Esophagus muscularis mucosa (tissue), 4 donors: ENCODE results near the gene PCDH1. TPM values are rescaled to one million over a fixed set of nuclear protein-coding genes. Genes with fewer than 3 reads are reported as not detected.

Source experiments
- DNase-seq: peaks from one replicate; pipeline ENCODE4 v3.0.0-alpha.2; 2017; ENCODE audit errors: extremely low spot score
- H3K27ac ChIP-seq, 4 donors: fragments of 200-600 bp; sonication (generic); replicated peaks in 1 of 4; 1 replicate in 3 of 4; 2 replicates in 1 of 4; pipeline ENCODE4 v1.5.1; 2016 to 2019; ENCODE audit warnings: mild to moderate bottlenecking in 1 of 4
- H3K27me3 ChIP-seq, 4 donors: fragments of 200-600 bp; sonication (generic); one replicate each; pipeline versions ENCODE4 v1.5.1 to v1.6.0; 2016 to 2019
- H3K36me3 ChIP-seq, 4 donors: fragments of 200-600 bp; sonication (generic); one replicate each; pipeline ENCODE4 v1.5.1; 2016 to 2019
- H3K4me1 ChIP-seq, 4 donors: fragments of 200-600 bp; sonication (generic); one replicate each; pipeline ENCODE4 v1.5.1; 2016 to 2019
- H3K4me3 ChIP-seq, 4 donors: fragments of 200-600 bp; sonication (generic); 1 replicate in 2 of 4; 2 replicates in 2 of 4; pipeline ENCODE4 v1.5.1; 2016 to 2019; ENCODE audit warnings: mild to moderate bottlenecking in 4 of 4, moderate library complexity in 1 of 4
- H3K9me3 ChIP-seq, 4 donors: fragments of 200-600 bp; sonication (generic); 1 replicate in 3 of 4; 2 replicates in 1 of 4; pipeline ENCODE4 v1.5.1; 2016 to 2019
- CTCF ChIP-seq, 3 experiments: fragments of 200-600 bp in 2 of 3; fragments of 450-650 bp in 1 of 3; sonication (generic) in 2 of 3; IDR thresholded peaks; one replicate each; pipeline ENCODE4 v1.5.1; 2017 to 2019; ENCODE audit warnings: antibody characterized with exemption in 3 of 3, mild to moderate bottlenecking in 2 of 3, moderate library complexity in 1 of 3
- POLR2AphosphoS5 ChIP-seq, 2 donors: sonication (generic); formaldehyde crosslinking; IDR thresholded peaks; one replicate each; pipeline ENCODE4 v1.6.1; 2017; ENCODE audit warnings: antibody characterized with exemption in 2 of 2
- WGBS: methylation state at CpG from one replicate; pipeline ENCODE4 v1.1.5; 2018; 5-methylcytosine and 5-hydroxymethylcytosine counted together
- intact Hi-C: fragments of 100-400 bp; cut with DNase I; formaldehyde crosslinking; loops from one replicate; pipeline ENCODE4 v1.15.1; 2023
- total RNA-seq, 4 donors: library from RNA; depleted of rRNA; stranded (reverse); fragments of >200 nt; gene quantifications; one replicate each; pipeline versions ENCODE4 v1.1.0 to v1.2.1, GENCODE V29; 2016

Gene PCDH1
- total RNA-seq, 4 donors from 2014 or later: 18.7 to 57.8 (median 38.2) TPM

DNA sequence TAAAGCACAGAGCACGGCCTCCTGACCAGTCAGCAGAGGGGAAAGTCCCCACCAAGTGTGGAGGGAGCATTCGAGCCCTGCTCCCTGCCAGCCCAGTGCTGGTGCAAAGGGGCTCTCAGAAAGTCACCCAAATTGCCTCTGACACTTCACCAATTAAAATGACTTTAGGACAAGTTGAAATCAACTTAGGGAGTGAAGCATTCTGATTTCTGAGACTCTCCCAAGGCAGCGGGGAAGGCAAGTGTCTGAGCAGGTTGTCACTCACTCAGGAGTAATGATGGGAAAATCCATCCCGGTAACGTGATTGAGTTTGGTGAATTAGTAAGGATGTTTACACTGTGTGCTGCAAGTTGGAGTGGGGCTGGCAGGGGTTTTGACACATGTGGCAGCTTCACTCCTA is 73.7 kb downstream of the PCDH1 start:
- Histone ChIP-seq H3K27me3 (peaks cover 0 to 52% (median 0%) of the 10 kb centered on the region in 4 donors), H3K4me1 (peaks cover 33 to 36% (median 34%) of the 10 kb centered on the region in 4 donors), H3K9me3 (no peaks in the 10 kb centered on the region), H3K4me3 (no peak overlapping the region), H3K27ac (peak overlapping the region in 2 of 4 donors; percentile 0 to 74), H3K36me3 (peaks cover 0 to 7% (median 0%) of the 10 kb centered on the region in 4 donors)
- intact Hi-C loops: no loop called here
- TF ChIP-seq POLR2AphosphoS5 (IDR thresholded peaks at IDR 0.05) (no peak), CTCF (IDR thresholded peaks at IDR 0.05) (no peak)
- DNase-seq: no peak
- 42% methylated on average over 5 of the region's 5 CpGs for WGBS

Other genes with a start within 250 kb of the PCDH1 start
- gene HDAC3, start 241.6 kb downstream of the PCDH1 start, total RNA-seq: 10 to 100 TPM; 30.3 to 54.4 (median 44.3) TPM
- gene RELL2, start 241.4 kb downstream of the PCDH1 start, total RNA-seq: 1 to 10 TPM; 1.2 to 5.1 (median 2.6) TPM
- 10 to 100 TPM; 10.4 to 21.8 (median 12.9) TPM for gene FCHSD1, start 227.0 kb downstream of the PCDH1 start, total RNA-seq
- 1 to 10 TPM; 4.1 to 9.2 (median 7.6) TPM for gene ARAP3, start 196.2 kb downstream of the PCDH1 start, total RNA-seq
- 10 to 100 TPM; 44.4 to 75.8 (median 49.6) TPM for gene DELE1, start 45.5 kb upstream of the PCDH1 start, total RNA-seq
- gene PCDH12, start 79.8 kb upstream of the PCDH1 start, total RNA-seq: 1 to 10 TPM; 1.2 to 6.7 (median 3.5) TPM
- gene RNF14, start 90.7 kb upstream of the PCDH1 start, total RNA-seq: 10 to 100 TPM; 65.8 to 94.1 (median 72.6) TPM
- gene GNPDA1, start 134.6 kb upstream of the PCDH1 start, total RNA-seq: 10 to 100 TPM; 19.5 to 52.4 (median 35.4) TPM
- gene NDFIP1, start 230.4 kb upstream of the PCDH1 start, total RNA-seq: 100 to 1,000 TPM in 2 of 4 donors, 10 to 100 TPM in 2; 57.8 to 169 (median 101) TPM